Parathyroid adenoma (tissue), 2 donors: Measurements from ENCODE around the gene ASPG.

ENCODE experiments used
- H2AFZ ChIP-seq: fragments of 300-600 bp; sonication (generic); one replicate; pipeline ENCODE4 v1.7.0; 2017; ENCODE audit warnings: antibody characterized with exemption, mild to moderate bottlenecking
- H3K27ac ChIP-seq: fragments of 300-600 bp; sonication (generic); one replicate; pipeline ENCODE4 v1.7.0; 2017
- H3K27me3 ChIP-seq: fragments of 300-600 bp; sonication (generic); one replicate; pipeline ENCODE4 v1.7.0; 2017; ENCODE audit warnings: low read length; ENCODE audit not compliant: control insufficient read depth, insufficient read depth
- H3K36me3 ChIP-seq: fragments of 300-600 bp; sonication (generic); one replicate; pipeline ENCODE4 v1.7.0; 2017; ENCODE audit warnings: low read length; ENCODE audit not compliant: control insufficient read depth, insufficient read depth
- H3K4me1 ChIP-seq: fragments of 300-600 bp; sonication (generic); one replicate; pipeline ENCODE4 v1.7.0; 2017; ENCODE audit warnings: control low read depth
- H3K4me2 ChIP-seq: fragments of 300-600 bp; sonication (generic); one replicate; pipeline ENCODE4 v1.7.0; 2017; ENCODE audit warnings: low read length
- H3K4me3 ChIP-seq: fragments of 300-600 bp; sonication (generic); one replicate; pipeline ENCODE4 v1.7.0; 2017; ENCODE audit warnings: low read depth, low read length
- H3K79me2 ChIP-seq: fragments of 300-600 bp; sonication (generic); one replicate; pipeline ENCODE4 v1.7.0; 2017; ENCODE audit warnings: control low read depth
- H3K9ac ChIP-seq: fragments of 300-600 bp; sonication (generic); one replicate; pipeline ENCODE4 v1.7.0; 2017; ENCODE audit warnings: mild to moderate bottlenecking
- H3K9me3 ChIP-seq: fragments of 300-600 bp; sonication (generic); one replicate; pipeline ENCODE4 v1.7.0; 2017; ENCODE audit warnings: low read length; ENCODE audit not compliant: control insufficient read depth
- TF ChIP-seq, protein P1 (sequence below): fragments of 300-600 bp; sonication (generic); IDR thresholded peaks from one replicate; pipeline ENCODE4 v1.7.0; 2017; ENCODE audit warnings: antibody characterized with exemption, mild to moderate bottlenecking
- donor health status: primary hyperparathyroidism.

The ASPG gene

DNA sequence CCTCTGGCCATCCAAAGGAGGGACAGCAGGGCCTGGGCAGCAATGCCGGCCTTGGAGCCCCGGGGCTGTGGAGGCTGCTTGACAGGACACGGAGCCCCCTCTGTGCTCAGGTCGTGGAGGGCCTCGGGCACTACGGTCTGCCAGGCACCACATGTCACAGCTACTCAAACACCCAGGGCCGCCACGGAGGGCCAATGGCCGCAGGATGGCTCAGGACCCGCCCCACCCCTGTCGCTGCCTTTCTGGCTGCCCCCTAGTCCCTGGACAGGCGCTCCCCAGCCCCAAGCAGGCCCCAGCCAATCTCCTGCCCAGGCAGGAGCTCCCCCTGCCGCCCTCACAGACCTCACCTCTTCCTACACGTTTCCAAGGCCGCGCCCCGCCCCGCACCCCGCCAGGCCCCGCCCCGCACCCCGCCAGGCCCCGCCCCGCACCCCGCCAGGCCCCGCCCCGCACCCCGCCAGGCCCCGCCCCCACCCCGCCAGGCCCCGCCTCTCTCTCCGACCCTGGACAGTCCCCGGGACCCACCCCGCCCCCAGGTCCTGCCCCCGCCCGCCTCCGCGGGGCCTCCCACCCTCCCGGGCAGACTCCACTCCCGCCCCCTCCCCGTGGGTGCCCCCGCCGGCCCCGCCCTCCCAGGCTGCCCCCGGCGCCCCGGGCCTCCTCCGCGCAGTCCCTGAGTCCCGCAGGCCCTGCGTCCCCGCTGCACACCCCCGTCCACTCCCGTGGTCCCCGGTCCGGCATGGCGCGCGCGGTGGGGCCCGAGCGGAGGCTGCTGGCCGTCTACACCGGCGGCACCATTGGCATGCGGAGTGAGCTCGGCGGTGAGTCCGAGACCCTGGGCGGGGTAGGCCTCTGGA is at the start of gene ASPG:
ASPG (plus strand) TSS at position 669 of the 857 bp plus-strand sequence; CDS start at position 740, 71 bp downstream.
- Histone ChIP-seq H3K79me2 (no peaks in the 10 kb centered on the region), H3K4me1 (peaks cover 5% of the 10 kb centered on the region), H3K36me3 (no peaks in the 10 kb centered on the region), H3K9ac (no peak within 1 kb of the TSS), H3K27ac (no peak within 1 kb of the TSS), H3K4me3 (no peak within 1 kb of the TSS), H3K9me3 (no peaks in the 10 kb centered on the region), H3K27me3 (no peaks in the 10 kb centered on the region), H3K4me2 (peak within 1 kb of the TSS; percentile 38), H2AFZ (peak within 1 kb of the TSS; percentile 69)
- TF ChIP-seq, protein P1, sequence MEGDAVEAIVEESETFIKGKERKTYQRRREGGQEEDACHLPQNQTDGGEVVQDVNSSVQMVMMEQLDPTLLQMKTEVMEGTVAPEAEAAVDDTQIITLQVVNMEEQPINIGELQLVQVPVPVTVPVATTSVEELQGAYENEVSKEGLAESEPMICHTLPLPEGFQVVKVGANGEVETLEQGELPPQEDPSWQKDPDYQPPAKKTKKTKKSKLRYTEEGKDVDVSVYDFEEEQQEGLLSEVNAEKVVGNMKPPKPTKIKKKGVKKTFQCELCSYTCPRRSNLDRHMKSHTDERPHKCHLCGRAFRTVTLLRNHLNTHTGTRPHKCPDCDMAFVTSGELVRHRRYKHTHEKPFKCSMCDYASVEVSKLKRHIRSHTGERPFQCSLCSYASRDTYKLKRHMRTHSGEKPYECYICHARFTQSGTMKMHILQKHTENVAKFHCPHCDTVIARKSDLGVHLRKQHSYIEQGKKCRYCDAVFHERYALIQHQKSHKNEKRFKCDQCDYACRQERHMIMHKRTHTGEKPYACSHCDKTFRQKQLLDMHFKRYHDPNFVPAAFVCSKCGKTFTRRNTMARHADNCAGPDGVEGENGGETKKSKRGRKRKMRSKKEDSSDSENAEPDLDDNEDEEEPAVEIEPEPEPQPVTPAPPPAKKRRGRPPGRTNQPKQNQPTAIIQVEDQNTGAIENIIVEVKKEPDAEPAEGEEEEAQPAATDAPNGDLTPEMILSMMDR: no peak

DNA sequence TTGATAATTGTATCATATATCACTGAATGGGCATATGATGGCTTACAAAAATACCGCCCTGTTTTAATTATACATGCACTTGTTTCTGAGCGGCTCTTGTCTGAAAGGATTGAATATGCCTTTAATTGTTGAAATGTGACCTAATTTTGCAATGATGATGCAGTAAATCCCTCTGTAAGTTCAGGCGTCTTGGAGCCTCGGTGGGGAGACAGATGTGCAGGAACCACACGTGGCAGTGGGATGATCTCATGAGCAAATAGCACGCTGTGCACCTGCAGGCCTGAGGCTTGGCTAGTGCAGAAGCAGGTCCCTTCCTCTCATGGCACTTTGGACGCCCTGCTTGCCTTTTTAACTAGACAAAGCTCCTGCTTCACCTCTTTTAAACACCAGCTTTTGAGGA is 49.3 kb upstream of the ASPG start:
- no peak overlapping the region for H3K9ac ChIP-seq
- no peak overlapping the region for H3K4me3 ChIP-seq

DNA sequence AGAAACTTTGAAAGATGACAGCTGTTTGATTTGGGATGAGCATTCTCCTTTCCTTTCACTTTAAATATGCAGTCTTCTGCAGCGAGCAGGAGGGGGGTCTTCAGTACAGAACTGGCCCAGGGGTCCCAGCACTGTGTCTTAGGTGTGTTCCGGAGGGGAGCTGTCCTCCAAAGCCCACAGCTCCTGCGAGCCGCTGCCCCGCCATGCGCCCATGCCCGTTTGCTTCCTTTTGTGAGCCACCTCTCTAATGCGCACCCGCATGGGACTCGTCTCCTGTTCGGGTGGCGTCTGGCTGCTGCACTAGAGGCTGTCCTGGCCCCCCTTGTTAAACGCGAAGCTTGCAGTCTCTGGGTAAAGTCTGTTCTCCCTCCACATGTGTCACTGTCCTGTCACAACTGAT is 48.4 kb upstream of the ASPG start:
- TF ChIP-seq, protein P1: no peak
- Histone ChIP-seq H3K27me3 (no peaks in the 10 kb centered on the region), H3K4me3 (no peak overlapping the region), H3K4me2 (no peak overlapping the region), H2AFZ (no peak overlapping the region), H3K27ac (no peak overlapping the region), H3K9ac (no peak overlapping the region), H3K79me2 (peaks cover 11% of the 10 kb centered on the region), H3K4me1 (peaks cover 49% of the 10 kb centered on the region), H3K9me3 (no peaks in the 10 kb centered on the region), H3K36me3 (no peaks in the 10 kb centered on the region)

More for the DNA sequence above, 49.3 kb upstream of the ASPG start:
- Histone ChIP-seq H2AFZ (peak overlapping the region; percentile 19), H3K9me3 (no peaks in the 10 kb centered on the region), H3K79me2 (peaks cover 11% of the 10 kb centered on the region), H3K27ac (peak overlapping the region; percentile 10), H3K4me1 (peaks cover 55% of the 10 kb centered on the region), H3K27me3 (no peaks in the 10 kb centered on the region), H3K36me3 (no peaks in the 10 kb centered on the region), H3K4me2 (no peak overlapping the region)
- TF ChIP-seq, protein P1: no peak

DNA sequence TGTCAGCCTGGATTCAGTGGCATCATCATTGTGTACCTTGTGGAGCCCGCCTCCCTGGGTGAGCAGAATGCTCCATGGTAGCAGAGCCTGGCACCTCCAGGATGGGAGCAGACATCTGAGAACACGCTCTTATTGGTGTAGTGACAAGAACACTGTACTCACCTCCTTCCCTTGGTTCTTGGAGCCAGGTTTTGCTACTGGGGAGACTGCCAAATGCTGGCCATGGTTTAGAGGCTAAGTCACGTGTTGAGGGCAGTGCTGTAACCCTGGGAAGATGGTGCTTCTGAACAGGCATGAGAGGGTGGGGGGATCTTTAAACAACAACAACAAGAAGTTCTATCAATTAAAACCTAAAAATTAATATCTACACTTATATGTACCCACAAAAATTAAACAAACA is 47.6 kb upstream of the ASPG start:
- no peaks in the 10 kb centered on the region for H3K36me3 ChIP-seq
- H3K4me2 ChIP-seq: peak overlapping the region; percentile 4
- H3K4me1 ChIP-seq: peaks cover 42% of the 10 kb centered on the region
- TF ChIP-seq, protein P1: no peak
- H2AFZ ChIP-seq: peak overlapping the region; percentile 25
- H3K9ac ChIP-seq: no peak overlapping the region
- H3K4me3 ChIP-seq: no peak overlapping the region
- no peaks in the 10 kb centered on the region for H3K27me3 ChIP-seq
- H3K27ac ChIP-seq: peak overlapping the region; percentile 41
- peaks cover 11% of the 10 kb centered on the region for H3K79me2 ChIP-seq
- no peaks in the 10 kb centered on the region for H3K9me3 ChIP-seq
